Measurements from ENCODE around the gene NTM.

NTM gene

DNA sequence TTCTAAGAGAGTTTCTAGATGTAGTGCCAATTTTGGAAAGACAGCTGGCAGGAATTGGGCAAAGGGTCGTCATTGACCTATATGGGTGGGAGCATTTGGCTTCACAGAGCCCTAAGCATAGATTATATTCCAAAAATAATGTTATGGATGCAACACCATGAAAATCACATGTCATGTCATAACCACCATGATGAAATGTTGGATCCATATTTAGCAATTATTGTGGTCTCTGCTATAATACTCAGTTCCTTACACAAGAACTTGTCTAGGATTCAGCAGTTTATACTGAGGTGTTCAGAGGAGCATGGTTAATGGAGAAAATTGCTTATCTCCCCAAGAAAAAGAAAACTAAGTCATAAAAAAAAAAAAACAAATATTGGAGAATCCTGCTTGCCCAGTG is 31.6 kb downstream of the NTM start:
- Histone ChIP-seq H3K36me3 (ENCODE audit: insufficient read depth, low read length) (no peaks in the 10 kb centered on the region), H3K4me3 (ENCODE audit: low read depth in 1 of 2, low read length in 2 of 2) (no peak overlapping the region), H3K27ac (ENCODE audit: low read depth, low read length) (no peak overlapping the region), H3K9ac (ENCODE audit: low read length) (no peak overlapping the region), H3K4me1 (ENCODE audit: insufficient read depth, low read length) (no peaks in the 10 kb centered on the region), H3K27me3 (ENCODE audit: control insufficient read depth in 1 of 2, insufficient read depth in 2 of 2, low read length in 2 of 2) (no peaks in the 10 kb centered on the region), H3K9me3 (ENCODE audit: low read length) (no peaks in the 10 kb centered on the region)

DNA sequence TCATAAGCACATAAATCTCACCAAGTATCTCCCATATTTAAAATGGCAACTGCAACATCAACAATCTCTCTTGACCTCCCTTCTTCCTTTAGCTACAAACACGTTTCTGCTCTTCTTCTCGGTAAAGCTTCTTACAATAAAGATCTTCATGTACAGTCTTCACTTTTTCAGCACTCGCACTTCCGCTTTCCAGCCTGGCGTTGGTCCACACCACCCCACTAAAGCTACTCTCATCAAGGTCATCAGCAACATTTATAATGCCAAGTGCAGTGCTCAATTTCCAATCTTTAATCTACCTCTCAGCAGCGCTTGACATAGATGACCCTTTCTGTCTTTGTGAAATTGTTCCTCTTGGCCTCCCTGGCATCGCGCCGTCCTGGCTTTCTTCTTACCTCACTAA is 33.6 kb downstream of the NTM start:
- Histone ChIP-seq H3K27me3 (ENCODE audit: control insufficient read depth in 1 of 2, insufficient read depth in 2 of 2, low read length in 2 of 2) (no peaks in the 10 kb centered on the region), H3K9ac (ENCODE audit: low read length) (no peak overlapping the region), H3K36me3 (ENCODE audit: insufficient read depth, low read length) (no peaks in the 10 kb centered on the region), H3K4me3 (ENCODE audit: low read depth in 1 of 2, low read length in 2 of 2) (no peak overlapping the region), H3K4me1 (ENCODE audit: insufficient read depth, low read length) (no peaks in the 10 kb centered on the region), H3K9me3 (ENCODE audit: low read length) (no peaks in the 10 kb centered on the region), H3K27ac (ENCODE audit: low read depth, low read length) (no peak overlapping the region)

DNA sequence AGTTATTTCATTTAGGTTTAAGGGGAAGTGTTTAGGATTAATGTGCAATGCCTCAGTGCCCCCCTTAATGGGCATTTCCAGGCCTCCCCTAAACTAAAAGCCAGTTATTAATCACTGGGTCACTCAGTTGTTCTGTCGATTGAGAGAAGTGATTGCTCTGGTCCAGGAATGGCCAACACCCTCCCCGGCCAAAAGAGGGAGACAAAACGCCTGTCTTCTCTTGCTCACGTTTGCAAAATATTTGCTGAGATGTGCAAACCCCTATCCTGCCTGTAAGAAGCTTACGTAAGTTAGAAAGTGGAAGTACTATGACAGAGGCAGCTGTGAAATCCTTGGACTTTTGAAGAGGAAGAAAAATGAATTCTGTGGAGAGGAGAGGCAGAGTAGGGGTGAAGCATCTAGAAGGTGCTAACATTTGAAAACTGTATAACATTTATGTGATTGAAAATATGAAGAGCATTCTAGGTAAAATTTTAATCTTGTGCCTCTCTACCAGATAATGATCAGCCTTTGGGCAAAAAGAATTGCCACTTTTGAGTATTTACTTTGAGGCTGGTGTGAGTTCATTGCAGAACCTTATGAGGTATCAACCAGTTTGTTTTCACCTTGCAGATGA is 37.7 kb downstream of the NTM start:
- no peaks in the 10 kb centered on the region for H3K4me1 ChIP-seq (ENCODE audit: insufficient read depth, low read length)
- no peak overlapping the region for H3K27ac ChIP-seq (ENCODE audit: low read depth, low read length)
- no peak overlapping the region for H3K4me3 ChIP-seq (ENCODE audit: low read depth in 1 of 2, low read length in 2 of 2)
- H3K36me3 ChIP-seq (ENCODE audit: insufficient read depth, low read length) = no peaks in the 10 kb centered on the region
- no peak overlapping the region for H3K9ac ChIP-seq (ENCODE audit: low read length)
- H3K27me3 ChIP-seq (ENCODE audit: control insufficient read depth in 1 of 2, insufficient read depth in 2 of 2, low read length in 2 of 2) = no peaks in the 10 kb centered on the region
- H3K9me3 ChIP-seq (ENCODE audit: low read length) = no peaks in the 10 kb centered on the region

DNA sequence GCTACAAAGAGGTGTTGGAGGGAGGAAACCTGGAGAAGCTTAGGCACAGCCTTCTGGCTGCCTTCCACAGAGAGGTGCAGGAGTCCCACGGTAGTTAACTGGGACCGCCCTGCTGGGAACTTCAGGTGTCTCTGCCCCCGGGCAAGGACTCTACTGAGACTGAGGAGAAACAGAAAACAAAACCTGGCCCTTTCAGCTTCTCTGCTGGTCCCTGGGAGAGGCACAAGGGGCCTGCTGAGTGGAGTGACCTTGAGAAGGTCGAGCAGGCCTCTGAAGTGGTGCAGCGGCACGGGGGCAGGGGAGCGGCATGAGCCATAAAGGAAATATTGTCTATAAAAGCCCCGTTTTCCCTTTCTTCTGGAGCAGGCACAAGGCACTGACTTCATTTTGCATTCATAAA is 38.9 kb downstream of the NTM start:
- H3K36me3 ChIP-seq (ENCODE audit: insufficient read depth, low read length) = no peaks in the 10 kb centered on the region
- no peak overlapping the region for H3K9ac ChIP-seq (ENCODE audit: low read length)
- H3K27ac ChIP-seq (ENCODE audit: low read depth, low read length) = no peak overlapping the region
- H3K27me3 ChIP-seq (ENCODE audit: control insufficient read depth in 1 of 2, insufficient read depth in 2 of 2, low read length in 2 of 2) = no peaks in the 10 kb centered on the region
- H3K9me3 ChIP-seq (ENCODE audit: low read length) = no peaks in the 10 kb centered on the region
- no peak overlapping the region for H3K4me3 ChIP-seq (ENCODE audit: low read depth in 1 of 2, low read length in 2 of 2)
- H3K4me1 ChIP-seq (ENCODE audit: insufficient read depth, low read length) = no peaks in the 10 kb centered on the region

DNA sequence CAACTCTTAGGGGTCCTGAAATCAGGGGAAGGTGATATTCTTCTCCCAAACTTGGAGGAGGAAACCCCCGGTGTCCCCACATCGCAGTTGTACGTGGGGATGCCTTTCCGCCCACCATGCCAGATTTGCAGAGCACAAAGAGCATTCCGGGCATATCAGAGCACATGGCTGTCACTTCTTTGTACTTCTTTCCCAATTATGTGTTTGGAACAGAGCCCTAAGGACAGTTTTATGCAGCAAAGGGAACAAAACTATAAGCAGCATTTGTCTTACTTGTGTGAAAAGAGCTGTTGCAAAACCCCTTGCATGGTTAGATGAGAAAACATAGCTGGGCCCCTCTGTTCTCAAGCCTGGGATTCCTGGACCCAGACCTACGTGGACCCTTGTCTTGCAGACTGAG is 41.2 kb downstream of the NTM start:
- Histone ChIP-seq H3K4me3 (ENCODE audit: low read depth in 1 of 2, low read length in 2 of 2) (no peak overlapping the region), H3K4me1 (ENCODE audit: insufficient read depth, low read length) (no peaks in the 10 kb centered on the region), H3K36me3 (ENCODE audit: insufficient read depth, low read length) (no peaks in the 10 kb centered on the region), H3K27ac (ENCODE audit: low read depth, low read length) (no peak overlapping the region), H3K9me3 (ENCODE audit: low read length) (no peaks in the 10 kb centered on the region), H3K27me3 (ENCODE audit: control insufficient read depth in 1 of 2, insufficient read depth in 2 of 2, low read length in 2 of 2) (no peaks in the 10 kb centered on the region), H3K9ac (ENCODE audit: low read length) (no peak overlapping the region)

DNA sequence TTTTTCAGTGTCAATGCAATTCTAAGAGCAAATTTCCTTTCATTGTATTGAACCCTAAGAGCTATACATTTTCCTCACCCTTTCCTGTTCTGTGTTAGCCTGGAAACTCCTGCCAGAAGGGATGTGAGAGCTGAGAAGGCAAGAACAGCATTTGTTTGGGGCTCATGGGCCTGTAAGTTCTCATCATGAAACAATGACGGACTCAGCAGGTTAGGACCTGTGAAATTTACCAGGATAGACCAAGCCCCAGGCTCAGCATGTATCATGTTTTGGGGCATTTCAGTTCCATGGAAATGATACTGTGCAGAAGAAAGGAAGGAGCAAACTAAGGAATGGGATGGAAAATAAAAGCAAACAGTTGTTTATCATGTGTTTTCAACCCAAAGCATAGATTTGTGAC is 41.6 kb downstream of the NTM start:
- Histone ChIP-seq H3K9ac (ENCODE audit: low read length) (no peak overlapping the region), H3K27me3 (ENCODE audit: control insufficient read depth in 1 of 2, insufficient read depth in 2 of 2, low read length in 2 of 2) (no peaks in the 10 kb centered on the region), H3K4me1 (ENCODE audit: insufficient read depth, low read length) (no peaks in the 10 kb centered on the region), H3K4me3 (ENCODE audit: low read depth in 1 of 2, low read length in 2 of 2) (no peak overlapping the region), H3K9me3 (ENCODE audit: low read length) (no peaks in the 10 kb centered on the region), H3K36me3 (ENCODE audit: insufficient read depth, low read length) (no peaks in the 10 kb centered on the region), H3K27ac (ENCODE audit: low read depth, low read length) (no peak overlapping the region)

DNA sequence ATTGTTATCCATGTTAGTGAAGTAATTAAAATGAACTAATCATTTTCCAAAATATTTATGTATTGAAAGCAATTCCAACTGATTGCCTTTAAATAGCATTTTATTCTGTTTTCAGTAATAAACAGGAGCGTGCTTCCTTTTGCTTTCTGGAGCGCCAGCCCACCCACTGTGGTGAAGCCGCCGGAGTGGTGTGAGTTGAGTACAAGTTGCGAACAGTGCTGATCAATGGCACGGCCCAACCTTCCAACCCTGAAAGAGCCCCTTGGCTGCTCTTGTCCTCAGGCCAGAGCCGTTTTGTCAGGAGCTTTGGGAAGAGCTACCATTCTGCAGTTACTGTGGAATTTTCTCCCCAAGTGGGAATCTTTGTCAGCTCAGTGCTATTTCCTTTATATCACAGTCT is 42.8 kb downstream of the NTM start:
- H3K4me1 ChIP-seq (ENCODE audit: insufficient read depth, low read length) = no peaks in the 10 kb centered on the region
- H3K27me3 ChIP-seq (ENCODE audit: control insufficient read depth in 1 of 2, insufficient read depth in 2 of 2, low read length in 2 of 2) = no peaks in the 10 kb centered on the region
- H3K4me3 ChIP-seq (ENCODE audit: low read depth in 1 of 2, low read length in 2 of 2) = no peak overlapping the region
- H3K9me3 ChIP-seq (ENCODE audit: low read length) = no peaks in the 10 kb centered on the region
- H3K27ac ChIP-seq (ENCODE audit: low read depth, low read length) = no peak overlapping the region
- H3K36me3 ChIP-seq (ENCODE audit: insufficient read depth, low read length) = no peaks in the 10 kb centered on the region
- no peak overlapping the region for H3K9ac ChIP-seq (ENCODE audit: low read length)

DNA sequence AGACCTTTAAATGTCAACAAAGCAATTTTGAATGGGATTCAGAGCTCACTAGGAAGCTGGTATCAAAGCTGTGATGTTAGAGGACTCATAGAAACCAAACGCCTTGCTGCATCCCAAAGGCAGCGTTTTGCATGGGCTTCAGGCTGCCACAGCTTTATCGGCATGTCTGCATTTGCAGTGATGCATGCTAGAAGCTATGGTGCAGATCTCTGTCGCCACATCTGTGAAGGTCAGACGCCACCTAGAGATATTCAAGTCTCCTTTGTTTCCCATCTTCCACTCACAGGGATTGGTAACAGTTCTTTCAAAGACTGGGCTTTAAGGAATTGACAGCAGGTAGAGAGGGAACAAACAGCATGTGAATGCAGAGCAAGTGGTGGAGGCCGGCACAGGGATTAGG is 47.8 kb downstream of the NTM start:
- H3K36me3 ChIP-seq (ENCODE audit: insufficient read depth, low read length) = no peaks in the 10 kb centered on the region
- H3K27ac ChIP-seq (ENCODE audit: low read depth, low read length) = no peak overlapping the region
- H3K27me3 ChIP-seq (ENCODE audit: control insufficient read depth in 1 of 2, insufficient read depth in 2 of 2, low read length in 2 of 2) = no peaks in the 10 kb centered on the region
- H3K9ac ChIP-seq (ENCODE audit: low read length) = no peak overlapping the region
- H3K4me1 ChIP-seq (ENCODE audit: insufficient read depth, low read length) = no peaks in the 10 kb centered on the region
- H3K9me3 ChIP-seq (ENCODE audit: low read length) = no peaks in the 10 kb centered on the region
- no peak overlapping the region for H3K4me3 ChIP-seq (ENCODE audit: low read depth in 1 of 2, low read length in 2 of 2)

DNA sequence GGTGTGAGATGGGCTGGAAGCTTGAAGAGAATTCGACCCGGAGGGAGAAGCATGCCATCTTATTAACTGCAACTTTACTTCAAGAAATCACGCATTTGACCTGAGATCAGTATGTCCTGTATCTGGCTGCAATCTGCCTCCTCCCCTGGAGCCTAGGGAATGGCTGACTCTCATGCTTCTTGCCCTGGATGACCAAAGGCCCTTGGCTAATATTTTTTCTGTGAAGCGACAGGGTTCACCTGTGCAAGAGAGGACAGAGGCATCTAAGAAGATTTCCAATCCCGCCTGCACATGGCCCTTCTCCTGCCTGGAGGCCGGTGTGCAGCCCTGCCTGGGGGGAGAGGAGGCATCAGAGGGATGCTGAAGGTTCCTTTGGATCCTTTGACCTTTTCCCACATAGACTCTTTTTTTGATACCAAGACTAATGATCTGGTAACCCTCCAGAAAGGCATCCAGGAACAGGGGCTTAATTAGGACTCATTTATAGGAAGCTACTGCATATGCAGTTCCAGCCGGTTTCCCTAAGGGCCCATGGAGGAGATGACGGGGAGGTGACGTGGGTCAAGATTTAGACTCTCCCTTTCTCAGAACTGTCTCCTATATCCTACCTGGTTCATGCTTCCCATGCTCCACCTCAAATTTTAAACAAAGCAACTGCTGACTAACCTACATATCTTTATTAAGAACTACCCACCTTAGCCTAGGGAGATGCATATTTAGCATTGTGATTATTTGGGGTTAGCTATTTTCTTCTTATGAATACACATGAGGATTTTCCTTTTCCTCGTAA is 50.8 kb downstream of the NTM start:
- Histone ChIP-seq H3K4me1 (ENCODE audit: insufficient read depth, low read length) (no peaks in the 10 kb centered on the region), H3K27me3 (ENCODE audit: control insufficient read depth in 1 of 2, insufficient read depth in 2 of 2, low read length in 2 of 2) (no peaks in the 10 kb centered on the region), H3K4me3 (ENCODE audit: low read depth in 1 of 2, low read length in 2 of 2) (no peak overlapping the region), H3K27ac (ENCODE audit: low read depth, low read length) (no peak overlapping the region), H3K9me3 (ENCODE audit: low read length) (no peaks in the 10 kb centered on the region), H3K36me3 (ENCODE audit: insufficient read depth, low read length) (no peaks in the 10 kb centered on the region), H3K9ac (ENCODE audit: low read length) (no peak overlapping the region)

DNA sequence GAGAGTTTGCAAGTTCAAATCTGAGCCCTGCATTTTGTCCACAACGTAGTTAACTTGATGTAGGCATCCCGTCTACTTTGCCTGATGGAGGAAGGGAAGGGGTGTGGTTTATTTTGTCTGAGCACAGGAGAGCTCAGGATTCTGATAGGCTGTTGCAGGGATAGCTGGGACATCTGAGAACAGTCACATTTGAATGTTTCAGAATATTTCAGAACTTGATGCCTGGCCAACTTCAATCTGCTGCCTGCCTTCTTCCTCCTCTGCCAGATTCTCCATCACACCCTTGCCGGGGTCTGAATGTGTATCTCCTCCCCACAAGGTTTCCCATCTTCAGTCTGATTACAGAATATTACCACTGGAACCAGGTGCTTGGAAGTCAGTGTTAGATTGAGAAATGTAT is 51.6 kb downstream of the NTM start:
- Histone ChIP-seq H3K36me3 (ENCODE audit: insufficient read depth, low read length) (no peaks in the 10 kb centered on the region), H3K4me3 (ENCODE audit: low read depth in 1 of 2, low read length in 2 of 2) (no peak overlapping the region), H3K4me1 (ENCODE audit: insufficient read depth, low read length) (no peaks in the 10 kb centered on the region), H3K27ac (ENCODE audit: low read depth, low read length) (no peak overlapping the region), H3K9ac (ENCODE audit: low read length) (no peak overlapping the region), H3K27me3 (ENCODE audit: control insufficient read depth in 1 of 2, insufficient read depth in 2 of 2, low read length in 2 of 2) (no peaks in the 10 kb centered on the region), H3K9me3 (ENCODE audit: low read length) (no peaks in the 10 kb centered on the region)

DNA sequence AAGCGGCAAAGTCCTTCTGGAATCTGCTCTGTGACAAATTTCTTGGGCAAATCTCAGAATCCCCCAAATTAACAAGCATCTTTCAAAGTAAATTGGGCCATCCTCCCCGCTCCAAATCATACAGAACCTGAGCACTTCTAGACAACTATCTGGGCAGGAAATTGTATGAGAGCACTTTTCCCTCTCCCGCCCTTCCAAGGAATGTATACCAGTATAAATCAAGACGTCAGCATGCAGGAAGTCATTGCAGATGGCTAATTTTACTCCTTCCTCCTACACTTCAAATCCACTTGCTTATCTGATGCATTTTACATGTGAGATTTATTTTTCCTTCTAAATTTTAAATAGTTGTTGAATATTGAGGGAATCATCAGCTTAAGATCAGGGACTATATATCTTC is 52.1 kb downstream of the NTM start:
- no peak overlapping the region for H3K9ac ChIP-seq (ENCODE audit: low read length)
- H3K27me3 ChIP-seq (ENCODE audit: control insufficient read depth in 1 of 2, insufficient read depth in 2 of 2, low read length in 2 of 2) = no peaks in the 10 kb centered on the region
- H3K27ac ChIP-seq (ENCODE audit: low read depth, low read length) = no peak overlapping the region
- no peak overlapping the region for H3K4me3 ChIP-seq (ENCODE audit: low read depth in 1 of 2, low read length in 2 of 2)
- no peaks in the 10 kb centered on the region for H3K9me3 ChIP-seq (ENCODE audit: low read length)
- H3K36me3 ChIP-seq (ENCODE audit: insufficient read depth, low read length) = no peaks in the 10 kb centered on the region
- H3K4me1 ChIP-seq (ENCODE audit: insufficient read depth, low read length) = no peaks in the 10 kb centered on the region

DNA sequence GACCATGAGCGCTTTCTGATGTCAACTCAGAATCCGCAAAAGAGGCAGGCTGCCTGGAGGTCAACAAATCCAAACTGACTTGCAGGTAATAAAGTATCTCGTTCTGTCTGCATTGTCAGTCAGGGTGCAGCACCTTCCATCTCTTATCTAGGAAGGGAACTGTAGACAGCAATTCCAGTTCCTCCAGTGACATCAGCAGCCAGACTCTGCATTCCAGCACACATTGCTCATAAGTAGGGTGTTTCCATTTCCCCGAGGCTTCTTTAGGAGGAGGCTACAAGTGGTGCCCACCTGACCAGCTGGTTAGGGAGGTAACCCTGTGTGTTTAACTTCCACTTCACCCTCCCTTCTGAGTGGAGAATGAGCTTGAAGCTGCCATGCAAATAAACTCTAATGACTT is 53.3 kb downstream of the NTM start:
- Histone ChIP-seq H3K4me3 (ENCODE audit: low read depth in 1 of 2, low read length in 2 of 2) (no peak overlapping the region), H3K27ac (ENCODE audit: low read depth, low read length) (no peak overlapping the region), H3K27me3 (ENCODE audit: control insufficient read depth in 1 of 2, insufficient read depth in 2 of 2, low read length in 2 of 2) (no peaks in the 10 kb centered on the region), H3K9ac (ENCODE audit: low read length) (no peak overlapping the region), H3K9me3 (ENCODE audit: low read length) (no peaks in the 10 kb centered on the region), H3K36me3 (ENCODE audit: insufficient read depth, low read length) (no peaks in the 10 kb centered on the region), H3K4me1 (ENCODE audit: insufficient read depth, low read length) (no peaks in the 10 kb centered on the region)
